K562 (cell line): ENCODE data around the gene NEDD4L. TPM values are rescaled to one million over a fixed set of nuclear protein-coding genes. Genes with fewer than 3 reads are reported as not detected.

ENCODE experiments used
- ATAC-seq: fragments of 200-7000 bp; cut with Tn5 transposase; 3 replicates; pipeline ENCODE4 v1.9.1; 2020; ENCODE audit warnings: moderate library complexity
- BruUV-seq: library from RNA; stranded (reverse); fragments of 400-500 nt; replicated peaks from 2 replicates; lab custom pipeline; 2021; lab: Mats Ljungman, UMichigan
- CTCF ChIA-PET: fragments of 300-600 bp; formaldehyde crosslinking; extraction: SDS; loops from one replicate; lab custom pipeline; 2021; ENCODE audit warnings: low intra/inter-chr PET ratio; lab: Yijun Ruan, JAX
- POLR2A ChIA-PET: fragments of 300-600, 350-650 bp; sonication (Branson Sonifier 250); formaldehyde crosslinking; extraction: SDS; loops from one replicate; lab custom pipeline; 2021; ENCODE audit warnings: antibody characterized with exemption, inconsistent platforms; lab: Yijun Ruan, JAX
- DNase-seq, 4 experiments: peaks; one replicate each; pipeline versions ENCODE4 v3.0.0 to v3.0.0-alpha.2; 2011 to 2018; ENCODE audit warnings: low spot score in 3 of 4, mixed read lengths in 3 of 4; ENCODE audit errors: extremely low read depth in 1 of 4
- FAIRE-seq: peaks from 2 replicates; lab custom pipeline; 2011; peaks lifted over from hg19 to GRCh38; lab: Jason Lieb, UNC
- H2AFZ ChIP-seq: 2 replicates; pipeline ENCODE4 v1.6.0; 2011; ENCODE audit warnings: low read depth, low read length, control low read depth, inconsistent platforms
- H3K27ac ChIP-seq: fragments of 200-600 bp; 3 replicates; pipeline ENCODE4 v1.8.0; 2011; ENCODE audit warnings: low read depth, mild to moderate bottlenecking, control low read depth, inconsistent platforms, low read length, moderate library complexity, mixed read lengths; ENCODE audit errors: extremely low read depth
- H3K27me3 ChIP-seq, 2 experiments: fragments of 300-600 bp in 1 of 2; 2 replicates in 1 of 2; 3 replicates in 1 of 2; pipeline versions ENCODE4 v1.6.0 to v1.8.0; 2011; ENCODE audit warnings: inconsistent platforms in 2 of 2, low read length in 2 of 2, mild to moderate bottlenecking in 1 of 2, mixed read lengths in 1 of 2, moderate library complexity in 1 of 2; ENCODE audit not compliant: control insufficient read depth in 2 of 2, insufficient read depth in 2 of 2
- H3K36me3 ChIP-seq: fragments of 300-600 bp; 3 replicates; pipeline ENCODE4 v1.8.0; 2011; ENCODE audit warnings: mild to moderate bottlenecking, low read length, inconsistent platforms; ENCODE audit not compliant: control insufficient read depth, insufficient read depth
- H3K4me1 ChIP-seq, 2 experiments: fragments of 200-600 bp in 1 of 2; replicated peaks in 1 of 2; 2 replicates in 1 of 2; 3 replicates in 1 of 2; pipeline versions ENCODE4 v1.5.1 to v1.8.0; 2011; ENCODE audit warnings: inconsistent platforms in 2 of 2, low read length in 2 of 2, mild to moderate bottlenecking in 1 of 2, mixed read lengths in 1 of 2, moderate library complexity in 1 of 2; ENCODE audit not compliant: control insufficient read depth in 2 of 2, insufficient read depth in 2 of 2
- H3K4me2 ChIP-seq: 2 replicates; pipeline ENCODE4 v1.6.1; 2011; ENCODE audit warnings: low read length, control low read depth, inconsistent platforms, mixed read lengths; ENCODE audit not compliant: insufficient read depth
- H3K4me3 ChIP-seq: fragments of 200-600 bp; sonication (generic), shearing (Covaris generic); 2 replicates; pipeline ENCODE4 v1.5.1; 2016; ENCODE audit warnings: control low read depth, inconsistent platforms
- H3K79me2 ChIP-seq: fragments of 200-600 bp; 3 replicates; pipeline ENCODE4 v1.8.0; 2011; ENCODE audit warnings: low read length, inconsistent platforms; ENCODE audit not compliant: control insufficient read depth, insufficient read depth
- H3K9ac ChIP-seq, 2 experiments: 2 replicates each; pipeline versions ENCODE4 v1.6.0 to v1.6.1; 2011; ENCODE audit warnings: low read depth in 2 of 2, low read length in 2 of 2, control low read depth in 1 of 2, inconsistent platforms in 1 of 2, mild to moderate bottlenecking in 1 of 2, mixed read lengths in 1 of 2; ENCODE audit not compliant: insufficient read depth in 1 of 2
- H3K9me1 ChIP-seq: one replicate; pipeline ENCODE4 v1.6.0; 2011; ENCODE audit warnings: inconsistent platforms, mild to moderate bottlenecking, low read length, moderate library complexity; ENCODE audit not compliant: control insufficient read depth, insufficient read depth
- H3K9me3 ChIP-seq: replicated peaks from 2 replicates; pipeline ENCODE4 v1.5.1; 2011; ENCODE audit warnings: low read depth, low read length, inconsistent platforms; ENCODE audit not compliant: control insufficient read depth, insufficient read depth
- H4K20me1 ChIP-seq: replicated peaks from 2 replicates; pipeline ENCODE4 v1.6.1; 2011; ENCODE audit warnings: low read length, inconsistent platforms, mixed read lengths; ENCODE audit not compliant: control insufficient read depth, insufficient read depth
- CBX5 ChIP-seq: IDR thresholded peaks from 2 replicates; pipeline ENCODE4 v1.6.1; 2014; ENCODE audit warnings: low read depth, borderline replicate concordance
- DPF2 ChIP-seq: fragments of 450-650 bp; IDR thresholded peaks from 2 replicates; pipeline ENCODE4 v1.6.1; 2016
- FIP1L1 ChIP-seq: fragments of 200-400 bp; formaldehyde crosslinking; IDR thresholded peaks from 2 replicates; pipeline ENCODE4 v1.6.1; 2018; ENCODE audit warnings: mild to moderate bottlenecking, low read depth, low read length; ENCODE audit not compliant: poor library complexity, severe bottlenecking
- HDAC1 ChIP-seq, 2 experiments: fragments of 450-650 bp; IDR thresholded peaks; 2 replicates each; pipeline ENCODE4 v1.6.1; 2016 to 2017; ENCODE audit warnings: inconsistent platforms in 1 of 2, mild to moderate bottlenecking in 1 of 2, moderate library complexity in 1 of 2
- NFIX ChIP-seq: fragments of 250-450 bp; sonication (Bioruptor Pico); IDR thresholded peaks from 2 replicates; pipeline ENCODE4 v1.4.0; 2020; ENCODE audit warnings: low read depth, mild to moderate bottlenecking, moderate library complexity
- PHF8 ChIP-seq: fragments of 200-600 bp; sonication (generic); IDR thresholded peaks from 2 replicates; pipeline ENCODE4 v1.6.1; 2012; ENCODE audit warnings: mixed run types, mild to moderate bottlenecking, inconsistent platforms, low read length, moderate library complexity, borderline replicate concordance
- PTTG1 ChIP-seq: fragments of 450-650 bp; IDR thresholded peaks from 2 replicates; pipeline ENCODE4 v1.6.1; 2016; ENCODE audit warnings: low read depth, mild to moderate bottlenecking, missing genetic modification characterization, missing compliant biosample characterization
- SLC30A9 ChIP-seq: fragments of 250-450 bp; sonication (Bioruptor Pico); IDR thresholded peaks from 2 replicates; pipeline ENCODE4 v1.8.0; 2022; ENCODE audit warnings: mild to moderate bottlenecking, moderate library complexity
- SMAD3 ChIP-seq: fragments of 450-650 bp; formaldehyde crosslinking; conservative IDR thresholded peaks from 2 replicates; pipeline ENCODE4 v1.4.0; 2020; ENCODE audit warnings: mild to moderate bottlenecking
- SNRNP70 ChIP-seq: fragments of 200-400 bp; formaldehyde crosslinking; optimal IDR thresholded peaks from 2 replicates; pipeline ENCODE3; 2017; ENCODE audit warnings: low read depth, low read length
- TRIM24 ChIP-seq, 2 experiments: fragments of 450-650 bp; IDR thresholded peaks; 2 replicates each; pipeline ENCODE4 v1.6.1; 2016
- ZNF311 ChIP-seq: fragments of 250-450 bp; sonication (Bioruptor Pico); IDR thresholded peaks from 2 replicates; pipeline ENCODE4 v1.4.0; 2020; ENCODE audit warnings: mild to moderate bottlenecking, moderate library complexity
- ZNF431 ChIP-seq: sonication (generic); formaldehyde crosslinking; IDR thresholded peaks from 2 replicates; pipeline ENCODE4 v1.8.0; 2022; ENCODE audit warnings: mild to moderate bottlenecking, missing genetic modification reagents
- WGBS: fragments of 100-300 bp; shearing (Covaris generic); methylation state at CpG from one replicate; pipeline ENCODE4 v1.1.6; 2016; ENCODE audit warnings: low coverage, mixed read lengths; ENCODE audit not compliant: insufficient coverage; ENCODE audit errors: missing lambda C conversion rate; 5-methylcytosine and 5-hydroxymethylcytosine counted together
- in situ Hi-C: fragments of 300-500 bp; cut with MboI; formaldehyde crosslinking; loops from 4 replicates; pipeline ENCODE4 v1.15.0; 2018; ENCODE audit warnings: inconsistent platforms, mixed read lengths
- intact Hi-C: fragments of 100-400 bp; cut with micrococcal nuclease; formaldehyde crosslinking; loops from 2 replicates; pipeline ENCODE4 v1.14.2; 2022
- polyA plus RNA-seq, 8 experiments: library from polyadenylated mRNA; depleted of rRNA in 4 of 8; stranded (reverse) in 5 of 8; unstranded in 3 of 8; fragments of >200 nt; fragmentation: Nextera tagmentation in 2 of 8; fragmentation: Illumina TruSeq in 1 of 8; extraction: Ambion mirVana in 2 of 8; extraction: Trizol in 1 of 8; gene quantifications; 2 replicates each; pipeline versions ENCODE4 v1.2.1 to v1.2.3, GENCODE V29; 2011 to 2014; ENCODE audit warnings: inconsistent platforms in 1 of 8, missing spikeins in 1 of 8
- total RNA-seq, 7 experiments: library from RNA; depleted of rRNA in 6 of 7; stranded (reverse); fragments of >200 nt in 6 of 7; fragmentation: Illumina TruSeq in 2 of 7; extraction: Trizol in 2 of 7; gene quantifications; 2 replicates each; pipeline versions ENCODE4 v1.2.1 to v1.2.3, GENCODE V29; 2011 to 2021; ENCODE audit warnings: low replicate concordance in 1 of 7
- TF ChIP-seq, protein P1 (sequence below), 2 experiments: IDR thresholded peaks; 2 replicates each; pipeline ENCODE4 v1.6.1; 2011; ENCODE audit warnings: borderline replicate concordance in 1 of 2, control low read depth in 1 of 2, low read depth in 1 of 2, low read length in 1 of 2, mild to moderate bottlenecking in 1 of 2, mixed read lengths in 1 of 2, moderate library complexity in 1 of 2; ENCODE audit not compliant: insufficient read depth in 1 of 2, insufficient read length in 1 of 2, poor library complexity in 1 of 2, severe bottlenecking in 1 of 2; ENCODE audit errors: extremely low read depth in 1 of 2
- TF ChIP-seq, protein P2 (sequence below): fragments of 250-450 bp; sonication (Bioruptor Pico); IDR thresholded peaks from 2 replicates; pipeline ENCODE4 v1.5.0; 2021

Gene NEDD4L
- total and polyA plus RNA-seq, 9 of the 15 experiments (the other 6 are each of a cell fraction or from before 2014, with no cell fraction given), result 8.1 to 33.4 (median 19.9) TPM

DNA sequence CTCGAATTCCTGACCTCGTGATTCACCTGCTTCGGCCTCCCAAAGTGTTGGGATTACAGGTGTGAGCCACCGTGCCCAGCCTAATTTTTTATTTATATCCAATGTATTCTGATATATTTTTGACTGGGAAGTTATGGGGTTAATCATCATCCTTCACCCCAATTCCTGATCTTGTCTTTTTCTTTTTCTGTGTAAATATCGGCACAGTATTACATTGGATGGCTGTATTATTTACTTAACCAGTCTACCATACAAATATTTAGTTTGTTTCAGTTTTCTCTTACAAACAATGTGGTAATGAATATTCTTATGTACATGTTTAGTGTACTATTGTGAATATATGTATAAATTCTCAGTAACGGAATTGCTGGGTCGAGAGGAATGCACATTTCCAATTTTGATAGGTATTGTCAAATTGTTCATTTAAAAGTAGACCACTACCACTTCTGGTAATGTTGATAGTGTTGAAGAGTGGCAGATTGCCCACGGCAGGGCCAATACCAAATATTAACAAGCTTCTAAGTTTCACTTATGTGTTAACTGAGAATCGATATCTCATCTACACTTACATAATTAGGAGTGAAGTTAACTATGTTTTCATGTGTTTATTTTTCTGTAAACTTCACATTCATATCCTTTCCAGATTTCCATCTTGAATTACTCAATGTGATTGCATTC, 388.2 kb downstream of the NEDD4L start:
- intact Hi-C loops, result no loop called here
- Histone ChIP-seq H3K4me3 (no peak overlapping the region), H3K9me1 (no peaks in the 10 kb centered on the region), H3K27me3 (peaks cover 3 to 10% of the 10 kb centered on the region in 2 experiments; a peak in 2 of 5 replicates), H3K79me2 (no peaks in the 10 kb centered on the region), H4K20me1 (no peaks in the 10 kb centered on the region; the same call in 1 of the 2 replicates), H3K36me3 (no peaks in the 10 kb centered on the region), H3K4me1 (no peaks in the 10 kb centered on the region), H3K4me2 (no peak overlapping the region), H3K9me3 (no peaks in the 10 kb centered on the region), H3K9ac (no peak overlapping the region), H2AFZ (no peak overlapping the region), H3K27ac (no peak overlapping the region)
- in situ Hi-C loops, result no loop called here
- no TSS peak for BruUV-seq
- no peak for FAIRE-seq
- 6% methylated on average over 9 of the region's 9 CpGs for WGBS
- TF ChIP-seq SLC30A9 (no peak), PHF8 (no peak), ZNF431 (CRISPR knock-in tag) (no peak), SNRNP70 (no peak), CBX5 (no peak), PTTG1 (tag) (no peak), NFIX (CRISPR knock-in tag) (no peak), HDAC1 (IDR thresholded peaks at IDR 0.05) (no peak), FIP1L1 (no peak), DPF2 (no peak), SMAD3 (no peak), ZNF311 (CRISPR knock-in tag) (no peak), TRIM24 (IDR thresholded peaks at IDR 0.05) (no peak)
- TF ChIP-seq, protein P1, sequence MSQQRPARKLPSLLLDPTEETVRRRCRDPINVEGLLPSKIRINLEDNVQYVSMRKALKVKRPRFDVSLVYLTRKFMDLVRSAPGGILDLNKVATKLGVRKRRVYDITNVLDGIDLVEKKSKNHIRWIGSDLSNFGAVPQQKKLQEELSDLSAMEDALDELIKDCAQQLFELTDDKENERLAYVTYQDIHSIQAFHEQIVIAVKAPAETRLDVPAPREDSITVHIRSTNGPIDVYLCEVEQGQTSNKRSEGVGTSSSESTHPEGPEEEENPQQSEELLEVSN (IDR thresholded peaks at IDR 0.05; ENCODE audit: borderline replicate concordance in 1 of 2, extremely low read depth in 1 of 2, insufficient read depth in 1 of 2, insufficient read length in 1 of 2, low read depth in 1 of 2, low read length in 1 of 2, poor library complexity in 1 of 2, severe bottlenecking in 1 of 2), result no peak
- TF ChIP-seq, protein P2, sequence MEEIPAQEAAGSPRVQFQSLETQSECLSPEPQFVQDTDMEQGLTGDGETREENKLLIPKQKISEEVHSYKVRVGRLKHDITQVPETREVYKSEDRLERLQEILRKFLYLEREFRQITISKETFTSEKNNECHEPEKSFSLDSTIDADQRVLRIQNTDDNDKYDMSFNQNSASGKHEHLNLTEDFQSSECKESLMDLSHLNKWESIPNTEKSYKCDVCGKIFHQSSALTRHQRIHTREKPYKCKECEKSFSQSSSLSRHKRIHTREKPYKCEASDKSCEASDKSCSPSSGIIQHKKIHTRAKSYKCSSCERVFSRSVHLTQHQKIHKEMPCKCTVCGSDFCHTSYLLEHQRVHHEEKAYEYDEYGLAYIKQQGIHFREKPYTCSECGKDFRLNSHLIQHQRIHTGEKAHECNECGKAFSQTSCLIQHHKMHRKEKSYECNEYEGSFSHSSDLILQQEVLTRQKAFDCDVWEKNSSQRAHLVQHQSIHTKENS (CRISPR knock-in tag), result no peak
- ChIA-PET CTCF (no interaction called here), POLR2A (no interaction called here)
- no peak for DNase-seq
- no peak for ATAC-seq
